Measurements from ENCODE around the gene SCO2. TPM values are rescaled to one million over a fixed set of nuclear protein-coding genes. Genes with fewer than 3 reads are reported as not detected.

The SCO2 gene
- total RNA-seq, 2 experiments from 2014 or later: 4.1 to 4.9 TPM

GRCh38 chr22:50502096-50502495 lies 23.3 kb downstream of the SCO2 start:
- H3K79me2 ChIP-seq (ENCODE audit: insufficient read depth, low read depth, low read length): peaks cover 3% of the 10 kb centered on the region; the same call in 1 of the 2 replicates
- intact Hi-C loops (cut with micrococcal nuclease; ENCODE audit: unreplicated experiment): loop anchor here (10.0 kb wide), 1 partner anchor 257 kb away; the partner anchor contains the start of gene TUBGCP6
- no peaks in the 10 kb centered on the region for H3K9me3 ChIP-seq (ENCODE audit: low read length)
- TF ChIP-seq EZH2phosphoT487 (IDR thresholded peaks at IDR 0.05; ENCODE audit: borderline replicate concordance, low read depth, low read length): no peak
- TF ChIP-seq, protein P1, sequence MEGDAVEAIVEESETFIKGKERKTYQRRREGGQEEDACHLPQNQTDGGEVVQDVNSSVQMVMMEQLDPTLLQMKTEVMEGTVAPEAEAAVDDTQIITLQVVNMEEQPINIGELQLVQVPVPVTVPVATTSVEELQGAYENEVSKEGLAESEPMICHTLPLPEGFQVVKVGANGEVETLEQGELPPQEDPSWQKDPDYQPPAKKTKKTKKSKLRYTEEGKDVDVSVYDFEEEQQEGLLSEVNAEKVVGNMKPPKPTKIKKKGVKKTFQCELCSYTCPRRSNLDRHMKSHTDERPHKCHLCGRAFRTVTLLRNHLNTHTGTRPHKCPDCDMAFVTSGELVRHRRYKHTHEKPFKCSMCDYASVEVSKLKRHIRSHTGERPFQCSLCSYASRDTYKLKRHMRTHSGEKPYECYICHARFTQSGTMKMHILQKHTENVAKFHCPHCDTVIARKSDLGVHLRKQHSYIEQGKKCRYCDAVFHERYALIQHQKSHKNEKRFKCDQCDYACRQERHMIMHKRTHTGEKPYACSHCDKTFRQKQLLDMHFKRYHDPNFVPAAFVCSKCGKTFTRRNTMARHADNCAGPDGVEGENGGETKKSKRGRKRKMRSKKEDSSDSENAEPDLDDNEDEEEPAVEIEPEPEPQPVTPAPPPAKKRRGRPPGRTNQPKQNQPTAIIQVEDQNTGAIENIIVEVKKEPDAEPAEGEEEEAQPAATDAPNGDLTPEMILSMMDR (conservative IDR thresholded peaks at IDR 0.05; ENCODE audit: low read length): no peak
- H4K20me1 ChIP-seq (ENCODE audit: insufficient read depth, low read length): no peaks in the 10 kb centered on the region
- no peak overlapping the region for H3K27ac ChIP-seq (ENCODE audit: low read depth, low read length, poor library complexity, severe bottlenecking)
- CTCF ChIA-PET (ENCODE audit: unreplicated experiment): no interaction called here
- H3K4me2 ChIP-seq (ENCODE audit: low read length): no peak overlapping the region
- H3K36me3 ChIP-seq (ENCODE audit: insufficient read depth, low read length): peaks cover 20% of the 10 kb centered on the region; the same call in 1 of the 2 replicates
- H3K4me1 ChIP-seq (ENCODE audit: insufficient read depth, low read length, poor library complexity, severe bottlenecking): peaks cover 22% of the 10 kb centered on the region
- no peaks in the 10 kb centered on the region for H3K9me2 ChIP-seq (ENCODE audit: insufficient read depth, low read length)
- no peak for DNase-seq (ENCODE audit: low spot score)
- POLR2A ChIA-PET: no interaction called here
- no peak overlapping the region for H2AFZ ChIP-seq (ENCODE audit: low read length)
- no TSS peak for BruUV-seq (replicated peaks)
- no peak overlapping the region for H3K4me3 ChIP-seq (ENCODE audit: low read depth, low read length, poor library complexity, severe bottlenecking)

DNA sequence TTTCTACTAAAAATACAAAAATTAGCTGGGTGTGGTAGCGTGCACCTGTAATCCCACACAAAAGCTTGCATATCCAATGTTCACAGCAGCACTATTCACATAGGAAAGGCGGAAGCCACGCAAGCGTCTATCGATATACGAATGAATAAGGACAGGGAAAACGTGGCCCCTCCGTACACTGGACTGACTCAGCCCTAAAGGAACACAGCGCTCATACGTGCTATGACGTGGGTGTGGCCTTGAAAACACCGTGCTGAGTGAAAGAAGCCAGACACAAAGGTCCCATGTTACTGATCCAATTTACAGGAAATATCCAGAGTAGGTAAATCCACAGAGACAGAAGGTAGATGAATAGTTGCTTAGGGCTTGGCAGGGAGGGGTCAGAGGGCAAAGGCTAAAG lies 24.9 kb downstream of the SCO2 start:
- Histone ChIP-seq H3K4me1 (ENCODE audit: insufficient read depth, low read length, poor library complexity, severe bottlenecking) (peaks cover 22% of the 10 kb centered on the region), H3K9me2 (ENCODE audit: insufficient read depth, low read length) (no peaks in the 10 kb centered on the region), H4K20me1 (ENCODE audit: insufficient read depth, low read length) (no peaks in the 10 kb centered on the region), H3K36me3 (ENCODE audit: insufficient read depth, low read length) (peaks cover 16% of the 10 kb centered on the region; the same call in 1 of the 2 replicates), H3K27ac (ENCODE audit: low read depth, low read length, poor library complexity, severe bottlenecking) (no peak overlapping the region), H2AFZ (ENCODE audit: low read length) (no peak overlapping the region), H3K4me2 (ENCODE audit: low read length) (no peak overlapping the region), H3K79me2 (ENCODE audit: insufficient read depth, low read depth, low read length) (no peaks in the 10 kb centered on the region), H3K4me3 (ENCODE audit: low read depth, low read length, poor library complexity, severe bottlenecking) (no peak overlapping the region), H3K9me3 (ENCODE audit: low read length) (no peaks in the 10 kb centered on the region)
- intact Hi-C loops (cut with micrococcal nuclease; ENCODE audit: unreplicated experiment): loop anchor here (10.0 kb wide), 1 partner anchor 256 kb away; the partner anchor contains the start of gene TUBGCP6
- TF ChIP-seq, protein P1 (conservative IDR thresholded peaks at IDR 0.05; ENCODE audit: low read length): no peak
- no peak for TF ChIP-seq EZH2phosphoT487 (IDR thresholded peaks at IDR 0.05; ENCODE audit: borderline replicate concordance, low read depth, low read length)
- DNase-seq (ENCODE audit: low spot score): no peak
- BruUV-seq (replicated peaks): no TSS peak
- ChIA-PET CTCF (ENCODE audit: unreplicated experiment) (no interaction called here), POLR2A (interaction anchor here (0.6 to 0.7 kb wide), 2 partner anchors 12 to 35 kb away, joined by 3 to 8 read pairs; no protein-coding TSS in a partner anchor)

GRCh38 chr22:50498322-50498890 lies 27.0 kb downstream of the SCO2 start:
- TF ChIP-seq EZH2phosphoT487 (IDR thresholded peaks at IDR 0.05; ENCODE audit: borderline replicate concordance, low read depth, low read length): no peak
- TF ChIP-seq, protein P1 (conservative IDR thresholded peaks at IDR 0.05; ENCODE audit: low read length): peak; percentile 89
- CTCF ChIA-PET (ENCODE audit: unreplicated experiment): interaction anchor here (0.6 to 1.4 kb wide), 3 partner anchors 25 to 164 kb away, joined by 4 to 6 read pairs (median 4); partner anchors contain the start of gene SCO2
- H3K36me3 ChIP-seq (ENCODE audit: insufficient read depth, low read length): peaks cover 5% of the 10 kb centered on the region; the same call in 1 of the 2 replicates
- H3K79me2 ChIP-seq (ENCODE audit: insufficient read depth, low read depth, low read length): no peaks in the 10 kb centered on the region
- H4K20me1 ChIP-seq (ENCODE audit: insufficient read depth, low read length): no peaks in the 10 kb centered on the region
- H3K27ac ChIP-seq (ENCODE audit: low read depth, low read length, poor library complexity, severe bottlenecking): no peak overlapping the region
- H3K9me2 ChIP-seq (ENCODE audit: insufficient read depth, low read length): no peaks in the 10 kb centered on the region
- H3K4me3 ChIP-seq (ENCODE audit: low read depth, low read length, poor library complexity, severe bottlenecking): no peak overlapping the region
- BruUV-seq (replicated peaks): no TSS peak
- peak; percentile 80 for DNase-seq (ENCODE audit: low spot score)
- intact Hi-C loops (cut with micrococcal nuclease; ENCODE audit: unreplicated experiment): loop anchor here (1.0 to 2.0 kb wide), 2 partner anchors 50 to 99 kb away; no protein-coding TSS in a partner anchor
- no peaks in the 10 kb centered on the region for H3K9me3 ChIP-seq (ENCODE audit: low read length)
- peaks cover 22% of the 10 kb centered on the region for H3K4me1 ChIP-seq (ENCODE audit: insufficient read depth, low read length, poor library complexity, severe bottlenecking)
- peak overlapping the region; percentile 46; the same call in 1 of the 2 replicates for H2AFZ ChIP-seq (ENCODE audit: low read length)
- POLR2A ChIA-PET: interaction anchor here (1.0 kb wide), 2 partner anchors 27 to 28 kb away, joined by 3 to 4 read pairs; no protein-coding TSS in a partner anchor
- peak overlapping the region; percentile 9; the same call in 1 of the 2 replicates for H3K4me2 ChIP-seq (ENCODE audit: low read length)

All from OCI-LY7 (cell line).